ENCODE data around the gene KRT17.

Gene KRT17

GRCh38 chr17:41575336-41575735 lies 49.0 kb downstream of the KRT17 start:
- DNase-seq (ENCODE audit: low read depth in 2 of 2), result no peak

GRCh38 chr17:41571561-41572434 lies 52.6 kb downstream of the KRT17 start, which contains the start of gene KRT9:
Gene KRT9 (minus strand): TSS chr17:41572059. CDS start chr17:41571992, 67 bp downstream.
- DNase-seq (ENCODE audit: low read depth in 2 of 2), result no peak

Measured in stimulated activated CD4-positive, alpha-beta T cell treated with anti-CD3 and anti-CD28 coated beads, Interleukin-4, amount 100 ng/mL, for 48 hours (primary cell).